HG02870 (cell line): ENCODE results near the gene CLNS1A.
"Not testable (repeated sequence)": the region's sequence is repeated elsewhere in the genome, so short reads cannot be mapped to it uniquely, and the experiment has no call there.

ENCODE experiments used
- ATAC-seq: cut with Tn5 transposase; IDR thresholded peaks from one replicate; pipeline ENCODE4 v1.9.1; 2021; ENCODE audit warnings: mild to moderate bottlenecking, moderate library complexity; ENCODE audit not compliant: unreplicated experiment

CLNS1A gene, protein sequence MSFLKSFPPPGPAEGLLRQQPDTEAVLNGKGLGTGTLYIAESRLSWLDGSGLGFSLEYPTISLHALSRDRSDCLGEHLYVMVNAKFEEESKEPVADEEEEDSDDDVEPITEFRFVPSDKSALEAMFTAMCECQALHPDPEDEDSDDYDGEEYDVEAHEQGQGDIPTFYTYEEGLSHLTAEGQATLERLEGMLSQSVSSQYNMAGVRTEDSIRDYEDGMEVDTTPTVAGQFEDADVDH

DNA sequence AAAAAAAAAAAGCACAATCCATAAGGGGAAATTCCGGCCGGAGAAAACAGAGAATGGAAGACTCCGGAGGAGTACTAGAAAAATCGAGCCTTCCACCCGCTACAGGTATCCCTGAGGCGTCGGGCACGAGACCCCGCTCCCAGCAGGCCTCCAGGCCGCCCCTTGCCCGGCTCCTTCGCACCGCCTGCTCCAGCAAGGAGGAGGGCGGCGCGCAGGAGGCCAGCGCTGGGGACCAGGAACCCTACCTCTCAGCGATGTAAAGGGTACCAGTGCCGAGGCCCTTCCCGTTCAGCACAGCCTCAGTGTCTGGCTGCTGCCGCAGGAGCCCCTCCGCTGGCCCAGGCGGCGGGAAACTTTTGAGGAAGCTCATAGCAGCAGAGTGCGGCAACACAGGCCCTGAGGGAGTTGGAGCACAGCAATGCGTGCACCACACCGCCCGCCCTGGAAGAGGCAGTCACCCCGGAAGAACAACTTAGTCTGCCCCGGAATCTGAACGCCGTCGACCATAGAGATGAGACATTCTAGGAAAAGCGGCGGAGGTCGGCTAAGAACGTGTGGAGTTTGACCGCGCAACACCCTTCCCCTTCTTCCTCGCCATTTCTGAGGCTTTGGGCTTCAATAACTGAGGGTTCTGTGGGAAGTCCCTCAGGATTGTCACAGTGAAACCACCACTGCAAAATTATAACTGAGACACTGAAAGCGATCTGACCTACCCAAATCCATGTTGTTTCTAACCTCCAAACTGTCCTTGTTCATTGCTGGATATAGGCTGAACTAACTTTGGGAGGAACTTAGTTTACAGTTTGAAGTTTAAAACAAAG lies at the start of gene CLNS1A:
TSS of gene CLNS1A (minus strand) at position 450 of the 821 bp plus-strand sequence. CDS start at position 370, 80 bp downstream.
- ATAC-seq, result peak; percentile 96

DNA sequence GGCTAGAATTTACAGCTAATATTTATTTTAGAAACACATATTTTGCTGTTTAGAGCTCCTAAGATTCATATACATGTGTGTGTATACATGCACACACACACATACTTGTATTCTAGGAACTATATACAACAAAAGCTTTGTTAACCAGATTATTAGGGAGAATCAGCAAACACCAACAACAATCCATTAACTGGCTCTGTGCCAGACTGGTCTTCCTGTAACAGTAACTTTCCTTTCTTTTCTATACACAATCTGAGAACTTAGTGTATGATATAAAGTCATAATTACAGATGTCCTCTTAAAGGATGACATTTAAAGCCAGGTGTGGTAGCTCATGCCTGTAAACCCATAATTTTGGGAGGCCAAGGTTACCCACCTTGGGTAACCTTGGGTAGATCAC lies 49.5 kb upstream of the CLNS1A start:
- ATAC-seq, result no peak

DNA sequence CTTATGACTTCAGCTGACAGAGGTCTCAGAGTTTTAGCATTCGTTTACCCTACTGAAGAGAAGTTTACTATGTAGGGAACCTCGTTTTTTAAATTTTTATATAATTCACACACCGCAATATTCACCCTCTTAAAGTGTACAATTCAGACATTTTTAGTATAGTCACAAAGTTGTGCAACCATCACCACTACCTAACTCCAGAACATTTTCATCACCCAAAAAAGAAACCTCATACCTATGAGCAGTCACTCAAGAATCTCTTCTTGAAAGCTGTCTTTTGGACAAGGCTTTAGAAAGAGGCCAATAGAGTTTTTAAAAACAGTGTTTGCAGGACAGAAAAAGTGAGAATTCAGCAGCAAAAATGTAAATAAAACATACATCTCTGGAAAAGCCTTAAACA lies 39.5 kb upstream of the CLNS1A start:
- ATAC-seq, result no peak

DNA sequence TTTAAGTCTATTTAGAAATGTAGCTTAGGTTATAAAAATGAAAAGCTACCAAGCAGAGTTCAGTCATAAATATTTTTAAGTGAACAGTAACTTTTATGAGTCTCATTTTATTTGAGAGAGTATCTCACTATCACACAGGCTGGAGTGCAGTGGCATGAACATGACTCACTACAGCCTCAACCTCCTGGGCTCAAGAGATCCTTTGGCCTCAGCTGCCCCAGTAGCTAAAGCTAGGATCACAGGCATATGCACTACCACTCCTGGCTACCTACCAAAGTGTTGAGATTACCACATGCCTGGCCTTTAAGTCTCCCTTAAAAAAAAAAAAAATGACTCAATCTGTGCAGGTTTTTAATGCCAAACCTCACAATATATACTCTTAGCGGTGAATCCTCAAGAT lies 34.7 kb upstream of the CLNS1A start:
- ATAC-seq, result no peak

DNA sequence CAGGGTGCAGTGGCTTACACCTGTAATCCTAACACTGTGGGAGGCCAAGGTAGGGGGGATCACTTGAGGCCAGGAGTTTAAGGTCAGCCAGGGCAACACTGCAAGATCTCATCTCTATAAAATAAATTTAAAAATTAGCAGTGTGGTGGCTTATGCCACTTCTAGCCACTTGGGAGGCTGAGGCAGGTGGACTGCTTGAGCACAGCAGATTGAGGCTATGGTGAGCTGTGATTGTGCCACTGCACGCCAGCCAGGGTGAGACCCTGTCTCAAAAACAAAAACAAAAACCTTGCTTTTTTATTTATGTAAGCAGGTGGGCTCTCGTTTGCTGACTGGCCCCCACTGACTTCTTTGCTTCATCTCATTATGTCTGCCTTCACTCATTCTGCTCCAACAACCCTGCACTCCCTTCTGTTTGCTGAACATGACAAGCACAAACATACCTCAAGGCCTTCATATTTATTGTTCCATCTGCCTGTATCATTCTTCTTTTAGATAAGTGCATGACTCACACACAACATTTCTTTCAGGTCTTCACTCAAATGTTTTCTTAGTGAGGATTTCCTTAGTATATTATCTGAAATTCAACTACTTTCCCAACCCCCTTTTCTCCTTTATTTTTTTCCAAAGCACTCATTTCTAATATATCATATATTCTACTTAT lies 32.4 kb upstream of the CLNS1A start:
- ATAC-seq, result no peak

GRCh38 chr11:77668760-77669159 lies 31.2 kb upstream of the CLNS1A start:
- no peak for ATAC-seq

DNA sequence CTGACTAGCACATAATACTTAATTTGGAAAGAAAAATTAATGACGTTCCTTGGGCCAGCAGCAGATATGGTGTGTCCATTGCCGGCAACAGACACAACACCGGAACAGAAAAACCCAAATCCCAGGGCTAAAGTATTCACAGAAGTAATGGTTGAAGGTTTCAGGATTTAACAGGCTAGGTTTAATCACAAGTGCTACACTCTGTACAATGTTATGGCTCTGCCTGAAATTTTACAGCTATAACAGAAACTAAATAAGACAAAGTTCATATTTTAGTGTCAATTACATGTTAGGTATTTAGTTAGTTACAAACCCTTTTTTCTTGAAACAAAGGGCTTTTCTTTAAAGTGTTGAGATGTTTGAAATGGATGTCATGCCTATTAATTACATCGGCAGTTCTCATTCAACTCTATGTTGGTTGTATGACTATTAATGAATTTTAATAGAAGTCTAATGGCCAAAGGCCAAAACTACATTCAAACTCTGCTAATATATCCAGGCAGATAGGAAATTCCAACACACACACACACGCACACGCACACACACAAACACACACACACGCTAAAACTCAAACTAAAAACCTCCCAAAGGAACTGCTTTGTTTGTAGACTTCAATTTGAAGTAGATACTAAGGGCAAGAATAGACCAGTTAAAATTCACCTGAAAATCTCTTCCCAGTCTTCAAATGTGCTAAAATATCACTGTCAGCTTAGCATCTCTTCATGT lies 27.8 kb upstream of the CLNS1A start:
- no peak for ATAC-seq

DNA sequence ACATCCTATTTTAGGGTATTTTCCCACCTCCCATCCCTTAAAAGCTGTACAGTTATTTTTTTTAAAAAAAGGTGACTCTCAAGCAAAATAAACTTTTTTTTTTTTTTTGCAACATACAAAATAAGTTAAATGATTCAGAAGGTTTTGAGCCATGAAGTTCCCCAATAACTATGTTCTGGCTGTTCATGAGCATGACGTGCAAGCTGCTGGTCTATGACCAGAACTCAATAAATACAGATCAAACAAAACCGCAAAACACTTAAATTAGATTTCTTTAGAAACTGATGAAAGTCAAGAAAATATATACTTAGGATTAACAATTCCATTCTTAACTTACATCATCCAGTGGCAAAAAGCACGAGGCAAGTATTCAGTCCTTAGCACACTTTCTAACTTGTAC lies 24.1 kb upstream of the CLNS1A start:
- no peak for ATAC-seq

DNA sequence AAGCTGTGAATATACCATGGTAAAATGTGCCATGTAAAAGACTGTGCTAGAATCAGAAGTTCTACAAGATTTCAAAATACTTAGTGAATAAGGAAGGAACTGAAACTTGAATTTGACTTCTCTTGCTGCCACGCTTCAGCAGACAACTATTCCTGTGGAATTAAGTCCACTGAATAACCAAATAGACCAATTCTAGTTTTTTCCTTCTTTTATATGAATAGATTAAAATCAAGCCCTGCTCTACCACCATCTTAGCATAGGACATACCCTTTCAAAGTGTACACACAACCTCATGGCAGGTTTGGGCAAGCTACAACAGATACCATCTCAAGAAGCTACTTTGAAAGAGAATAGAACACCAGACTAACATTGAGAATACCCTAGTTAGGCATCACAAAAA lies 23.4 kb upstream of the CLNS1A start:
- ATAC-seq, result no peak

GRCh38 chr11:77658213-77659013 lies 20.8 kb upstream of the CLNS1A start:
- no peak for ATAC-seq

DNA sequence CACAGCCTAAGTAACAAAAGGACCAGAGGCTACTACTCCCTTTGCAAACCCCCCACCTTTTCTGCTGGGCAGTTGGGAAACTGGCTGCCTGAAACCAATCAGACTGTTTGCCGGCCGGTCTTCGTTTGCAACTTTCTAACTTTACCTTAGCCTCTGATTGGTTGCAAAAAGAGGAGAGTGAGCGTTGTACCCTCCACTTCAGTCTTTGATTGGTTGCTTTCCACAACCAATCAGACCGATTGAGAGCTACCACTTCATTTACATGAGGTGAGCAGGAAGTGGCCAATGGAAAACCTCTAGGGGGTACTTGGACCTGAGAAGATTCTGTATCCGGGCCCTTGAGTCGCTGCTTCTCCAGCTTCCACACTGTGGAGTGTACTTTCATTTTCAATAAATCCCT lies 18.8 kb upstream of the CLNS1A start:
- ATAC-seq, result no peak

DNA sequence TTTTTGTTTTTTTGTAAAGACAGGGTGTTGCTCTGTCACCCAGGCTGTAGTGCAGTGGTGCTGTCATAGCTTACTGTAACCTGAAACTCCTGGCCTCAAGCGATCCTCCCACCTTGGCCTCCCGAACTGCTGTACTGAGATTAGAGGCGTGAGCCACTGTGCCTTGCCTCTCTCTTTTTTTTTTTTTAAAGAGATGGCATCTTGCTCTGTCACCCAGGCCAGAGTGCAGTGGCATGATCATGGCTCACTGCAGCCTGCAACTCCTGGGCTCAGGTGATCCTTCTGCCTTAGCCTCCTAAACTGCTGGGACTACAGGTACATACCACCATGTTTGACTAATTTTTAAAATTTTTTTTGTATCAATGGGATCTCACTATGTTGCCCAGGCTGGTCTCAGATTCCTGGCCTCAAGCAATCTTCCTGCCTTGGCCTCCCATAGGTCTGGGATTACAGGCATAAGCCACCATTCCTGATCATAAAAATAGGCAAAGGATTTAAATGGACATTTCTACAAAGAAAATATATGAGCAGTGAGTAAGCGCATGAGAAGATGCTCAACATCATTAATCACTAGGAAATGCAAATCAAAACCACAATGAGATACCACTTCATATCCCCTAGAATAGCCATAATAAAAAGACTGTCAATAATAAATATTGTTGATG lies 17.3 kb upstream of the CLNS1A start:
- ATAC-seq, result no peak

DNA sequence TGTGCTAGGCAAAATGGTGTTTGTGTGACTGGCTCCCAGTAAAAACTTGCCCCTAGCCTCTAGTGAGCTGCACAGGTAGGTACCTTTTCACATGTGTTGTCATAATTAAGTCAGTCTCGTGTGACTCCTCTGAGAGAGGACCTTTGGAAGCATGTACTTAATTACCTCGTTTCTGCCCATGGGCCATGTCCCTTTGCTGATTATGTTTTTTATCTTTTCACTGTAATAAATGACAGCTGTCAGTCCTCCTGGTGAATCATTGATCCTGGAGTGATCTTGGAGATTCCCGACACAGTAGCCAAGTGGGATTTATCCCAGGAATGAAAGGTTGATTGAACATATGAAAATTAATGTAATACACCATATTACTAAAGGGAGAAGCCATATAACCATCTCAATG lies 12.5 kb upstream of the CLNS1A start:
- ATAC-seq, result no peak

DNA sequence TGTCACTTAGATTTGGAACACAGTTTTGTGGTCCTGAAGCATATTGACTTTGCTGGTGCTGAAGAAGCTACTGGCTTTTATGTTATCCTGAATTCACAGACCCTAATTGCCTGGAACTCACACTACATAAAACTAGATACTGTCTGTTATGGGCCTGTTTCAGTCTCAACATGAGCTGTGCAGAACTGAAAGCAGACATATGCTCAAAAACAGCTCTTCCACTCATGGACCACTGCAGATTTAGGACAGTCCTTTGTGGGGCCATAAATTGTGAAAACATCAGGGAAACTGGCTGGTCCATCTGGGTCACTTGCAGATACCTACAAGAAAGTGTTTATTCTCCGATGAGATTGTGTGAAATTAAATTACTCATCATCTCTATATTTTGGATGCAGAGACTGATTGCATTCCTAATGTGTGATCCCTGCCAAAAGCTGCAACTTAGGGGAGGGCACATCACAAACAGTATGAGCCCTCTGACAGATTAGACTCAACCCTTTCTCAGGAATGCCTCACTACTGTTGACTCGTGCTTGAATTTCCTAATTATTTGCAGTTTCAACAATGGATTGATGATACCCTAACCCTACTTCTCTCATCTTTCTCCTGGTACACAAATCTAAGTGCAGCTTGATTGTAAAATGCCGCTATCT lies 10.2 kb upstream of the CLNS1A start:
- no peak for ATAC-seq

GRCh38 chr11:77644887-77645286 lies 7.3 kb upstream of the CLNS1A start:
- no peak for ATAC-seq

DNA sequence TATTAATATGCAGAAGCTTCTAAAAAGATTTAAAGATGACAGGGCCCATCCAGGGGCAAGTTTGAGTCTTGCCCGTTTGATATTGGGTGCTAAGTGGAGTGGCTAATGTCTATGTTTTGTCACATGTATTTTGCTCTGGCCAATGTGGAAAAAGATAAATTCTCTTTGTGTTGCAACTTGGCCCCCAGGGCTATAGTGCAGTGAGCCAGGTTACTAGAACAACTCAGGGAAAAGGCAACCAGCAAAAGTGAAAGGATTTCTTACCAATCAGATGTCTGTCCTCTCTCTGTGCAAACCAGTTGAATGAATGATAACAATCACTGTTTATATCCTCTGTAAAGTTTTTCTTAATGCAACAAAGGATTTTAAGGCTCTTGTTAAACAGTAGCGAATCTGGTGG lies 4.6 kb upstream of the CLNS1A start:
- no peak for ATAC-seq

GRCh38 chr11:77636731-77637344 lies 756 bp downstream of the CLNS1A start:
- no peak for ATAC-seq

DNA sequence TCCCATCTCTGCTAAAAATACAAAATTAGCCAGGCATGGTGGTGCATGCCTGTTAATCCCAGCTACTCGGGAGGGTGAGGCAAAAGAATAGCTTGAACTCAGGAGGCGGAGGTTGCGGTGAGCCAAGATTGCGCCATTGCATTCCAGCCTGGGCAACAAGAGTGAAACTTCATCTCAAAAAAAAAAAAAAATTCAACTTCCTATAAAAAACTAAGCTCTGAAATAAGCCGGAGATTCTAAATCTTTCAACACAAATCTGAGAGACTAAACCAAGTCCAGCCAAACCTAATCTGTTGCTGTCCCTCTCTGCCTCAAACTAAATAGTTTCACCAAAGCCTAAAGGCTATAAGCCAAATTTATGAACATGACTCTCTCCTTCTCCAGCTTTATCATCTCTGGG lies 3.7 kb downstream of the CLNS1A start:
- not testable (repeated sequence) for ATAC-seq

DNA sequence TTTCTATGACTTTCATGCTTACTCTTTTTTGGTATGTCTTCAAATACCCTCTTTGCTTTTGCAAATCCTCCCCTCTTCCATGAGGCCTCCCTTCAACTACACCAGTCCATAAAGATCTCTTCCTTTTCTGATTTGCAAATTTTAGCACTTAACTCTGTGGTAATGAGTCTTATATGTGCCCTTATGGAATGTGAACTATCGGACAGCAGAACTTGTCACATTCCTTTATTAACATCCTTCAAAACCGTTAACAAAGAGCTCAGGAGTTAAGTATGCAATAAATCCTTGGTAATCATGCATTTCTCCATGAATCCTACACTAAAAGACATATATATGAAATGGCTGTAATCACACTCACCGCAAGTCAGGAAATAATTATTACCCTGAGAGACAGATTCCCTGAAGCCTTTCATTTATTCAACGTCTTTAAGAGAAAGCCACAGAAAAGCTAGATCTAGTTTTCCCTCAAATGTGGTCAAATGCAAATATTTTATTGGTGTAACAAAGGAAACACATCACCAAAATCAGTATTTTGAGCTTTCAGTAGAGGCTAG lies 7.4 kb downstream of the CLNS1A start:
- ATAC-seq, result no peak
